GM12891 (cell line): ENCODE results near the gene PELI2.

Experiments used
- PAX5 ChIP-seq: IDR thresholded peaks from 2 replicates; pipeline ENCODE4 v1.6.1; 2011; ENCODE audit warnings: low read length, moderate library complexity, mild to moderate bottlenecking; ENCODE audit not compliant: insufficient read depth, severe bottlenecking
- POLR2A ChIP-seq: IDR thresholded peaks from 2 replicates; pipeline ENCODE4 v1.6.1; 2011; ENCODE audit warnings: low read depth, low read length, control low read depth
- POLR2AphosphoS5 ChIP-seq: IDR thresholded peaks from 2 replicates; pipeline ENCODE4 v1.6.1; 2011; ENCODE audit warnings: low read depth, low read length, control low read depth
- POU2F2 ChIP-seq: IDR thresholded peaks from 2 replicates; pipeline ENCODE4 v1.6.1; 2011; ENCODE audit warnings: low read depth, mild to moderate bottlenecking, control low read depth, low read length, moderate library complexity

GRCh38 chr14:56129092-56129491, 10.9 kb downstream of the PELI2 start:
- no peak for TF ChIP-seq POLR2AphosphoS5
- TF ChIP-seq POLR2A, result no peak
- TF ChIP-seq POU2F2, result no peak
- TF ChIP-seq PAX5, result no peak
